Large intestine (tissue), 3 donors: ENCODE data around the gene SCAPER. TPM values are rescaled to one million over a fixed set of nuclear protein-coding genes. Genes with fewer than 3 reads are reported as not detected.
A peak's percentile ranks its signal among the peaks of the same experiment; 100 is the strongest.
"Not testable (repeated sequence)": the region's sequence is repeated elsewhere in the genome, so short reads cannot be mapped to it uniquely, and the experiment has no call there.

Experiments used
- DNase-seq, 2 donors: peaks; one replicate each; pipeline versions ENCODE4 v3.0.0 to v3.0.0-alpha.2; 2013
- H3K27ac ChIP-seq: one replicate; pipeline ENCODE4 v1.5.1; 2013; ENCODE audit warnings: low read length
- H3K27me3 ChIP-seq: 2 replicates; pipeline ENCODE4 v1.6.1; 2013; ENCODE audit warnings: low read length; ENCODE audit not compliant: control insufficient read depth, insufficient read depth
- H3K36me3 ChIP-seq: 2 replicates; pipeline ENCODE4 v1.6.1; 2013; ENCODE audit warnings: low read length; ENCODE audit not compliant: control insufficient read depth, insufficient read depth
- H3K4me1 ChIP-seq: one replicate; pipeline ENCODE4 v1.6.1; 2013; ENCODE audit warnings: low read length; ENCODE audit not compliant: control insufficient read depth, insufficient read depth
- H3K4me3 ChIP-seq: one replicate; pipeline ENCODE4 v1.5.1; 2013; ENCODE audit warnings: low read length
- H3K9me3 ChIP-seq: one replicate; pipeline ENCODE4 v1.6.1; 2013; ENCODE audit warnings: mild to moderate bottlenecking, low read depth, low read length, moderate library complexity; ENCODE audit not compliant: control insufficient read depth
- WGBS: methylation state at CpG from one replicate; pipeline ENCODE4 v1.1.5; 2013; ENCODE audit warnings: low lambda C conversion rate; ENCODE audit not compliant: insufficient coverage; 5-methylcytosine and 5-hydroxymethylcytosine counted together
- polyA plus RNA-seq: library from polyadenylated mRNA; unstranded; fragments of 120-200 nt; gene quantifications from one replicate; pipeline ENCODE4 v1.2.1, GENCODE V29; 2013

The SCAPER gene
- polyA plus RNA-seq, 1 donor: 28.0 TPM

GRCh38 chr15:76885212-76885611 is 19.9 kb downstream of the SCAPER start:
- Histone ChIP-seq H3K4me1 (no peaks in the 10 kb centered on the region), H3K27ac (no peak overlapping the region), H3K4me3 (no peak overlapping the region), H3K36me3 (peaks cover 3% of the 10 kb centered on the region), H3K27me3 (no peaks in the 10 kb centered on the region), H3K9me3 (no peaks in the 10 kb centered on the region)
- 89% methylated on average over 1 of the region's 2 CpGs for WGBS
- DNase-seq: no peak

GRCh38 chr15:76875911-76876310 is 29.2 kb downstream of the SCAPER start:
- Histone ChIP-seq H3K4me3 (no peak overlapping the region), H3K36me3 (peaks cover 14% of the 10 kb centered on the region), H3K4me1 (no peaks in the 10 kb centered on the region), H3K27ac (no peak overlapping the region), H3K9me3 (peaks cover 3% of the 10 kb centered on the region), H3K27me3 (no peaks in the 10 kb centered on the region)
- DNase-seq: no peak
- no CpG with 5 or more reads among the region's 26 CpGs for WGBS

GRCh38 chr15:76873066-76873465 is 32.1 kb downstream of the SCAPER start:
- H3K9me3 ChIP-seq, DNase-seq, H3K4me1 ChIP-seq, H3K4me3 ChIP-seq, H3K27me3 ChIP-seq, H3K27ac ChIP-seq: not testable (repeated sequence)
- peaks cover 13% of the 10 kb centered on the region for H3K36me3 ChIP-seq
- no CpG with 5 or more reads among the region's 2 CpGs for WGBS

- Histone ChIP-seq H3K4me3 (no peak overlapping the region), H3K9me3 (peaks cover 3% of the 10 kb centered on the region), H3K36me3 (peaks cover 13% of the 10 kb centered on the region), H3K27me3 (no peaks in the 10 kb centered on the region), H3K27ac (no peak overlapping the region), H3K4me1 (no peaks in the 10 kb centered on the region)
- 100% methylated on average over 2 of the region's 2 CpGs for WGBS
- DNase-seq: no peak
Observed at GRCh38 chr15:76871930-76872329, 33.2 kb downstream of the SCAPER start.

- Histone ChIP-seq H3K4me3 (no peak overlapping the region), H3K27ac (no peak overlapping the region), H3K36me3 (no peaks in the 10 kb centered on the region), H3K9me3 (no peaks in the 10 kb centered on the region), H3K4me1 (no peaks in the 10 kb centered on the region), H3K27me3 (no peaks in the 10 kb centered on the region)
- DNase-seq: no peak
Observed at GRCh38 chr15:76868740-76869139, 36.4 kb downstream of the SCAPER start.

- DNase-seq: peak in 1 of 2 donors; percentile 6
Observed at GRCh38 chr15:76866716-76867321, 38.3 kb downstream of the SCAPER start.

GRCh38 chr15:76866008-76866407 is 39.1 kb downstream of the SCAPER start:
- Histone ChIP-seq H3K27ac (no peak overlapping the region), H3K27me3 (no peaks in the 10 kb centered on the region), H3K9me3 (no peaks in the 10 kb centered on the region), H3K4me1 (no peaks in the 10 kb centered on the region), H3K36me3 (peaks cover 2% of the 10 kb centered on the region), H3K4me3 (no peak overlapping the region)
- no peak for DNase-seq
- WGBS: 100% methylated on average over 1 of the region's 2 CpGs

More at GRCh38 chr15:76866716-76867321, 38.3 kb downstream of the SCAPER start:
- Histone ChIP-seq H3K27me3 (no peaks in the 10 kb centered on the region), H3K4me1 (no peaks in the 10 kb centered on the region), H3K27ac (no peak overlapping the region), H3K36me3 (peaks cover under 1% of the 10 kb centered on the region), H3K4me3 (no peak overlapping the region), H3K9me3 (no peaks in the 10 kb centered on the region)

GRCh38 chr15:76865548-76865991 is 39.6 kb downstream of the SCAPER start:
- Histone ChIP-seq H3K4me1 (no peaks in the 10 kb centered on the region), H3K36me3 (peaks cover 2% of the 10 kb centered on the region), H3K27ac (no peak overlapping the region), H3K4me3 (no peak overlapping the region), H3K27me3 (no peaks in the 10 kb centered on the region), H3K9me3 (no peaks in the 10 kb centered on the region)
- DNase-seq: no peak
- WGBS: 69% methylated on average over 4 of the region's 4 CpGs

- Histone ChIP-seq H3K9me3 (no peaks in the 10 kb centered on the region), H3K36me3 (peaks cover 2% of the 10 kb centered on the region), H3K27ac (no peak overlapping the region), H3K27me3 (no peaks in the 10 kb centered on the region), H3K4me3 (no peak overlapping the region), H3K4me1 (no peaks in the 10 kb centered on the region)
- no peak for DNase-seq
Observed at GRCh38 chr15:76864586-76864985, 40.6 kb downstream of the SCAPER start.

- DNase-seq: no peak
- no peak overlapping the region for H3K4me3 ChIP-seq
- WGBS: no CpG with 5 or more reads among the region's 2 CpGs
- H3K27me3 ChIP-seq: no peaks in the 10 kb centered on the region
- H3K4me1 ChIP-seq: no peaks in the 10 kb centered on the region
- no peak overlapping the region for H3K27ac ChIP-seq
- peaks cover 2% of the 10 kb centered on the region for H3K36me3 ChIP-seq
- no peaks in the 10 kb centered on the region for H3K9me3 ChIP-seq
Observed at GRCh38 chr15:76863693-76864092, 41.4 kb downstream of the SCAPER start.

- H3K27ac ChIP-seq: no peak overlapping the region
- H3K36me3 ChIP-seq: peaks cover 2% of the 10 kb centered on the region
- no peak overlapping the region for H3K4me3 ChIP-seq
- no peaks in the 10 kb centered on the region for H3K4me1 ChIP-seq
- WGBS: 90% methylated on average over 2 of the region's 4 CpGs
- no peak for DNase-seq
- no peaks in the 10 kb centered on the region for H3K27me3 ChIP-seq
- no peaks in the 10 kb centered on the region for H3K9me3 ChIP-seq
Observed at GRCh38 chr15:76863123-76863522, 42.0 kb downstream of the SCAPER start.
